IPS DF 19.7 (cell line): ENCODE data around the gene CD99L2.

ENCODE experiments used
- DNase-seq: peaks from one replicate; pipeline ENCODE4 v3.0.0-alpha.2; 2013; ENCODE audit warnings: low read depth, low spot score

Gene CD99L2

GRCh38 chrX:150898343-150899190, at the start of gene CD99L2:
Gene CD99L2 (minus strand): TSS chrX:150898668. CDS start chrX:150898588, 80 bp downstream.
- DNase-seq = no peak

GRCh38 chrX:150944233-150944632, 45.8 kb upstream of the CD99L2 start:
- DNase-seq = no peak

GRCh38 chrX:150942942-150943594, 44.6 kb upstream of the CD99L2 start:
- DNase-seq = no peak

- DNase-seq = no peak
Observed at GRCh38 chrX:150941580-150941979, 43.1 kb upstream of the CD99L2 start.

GRCh38 chrX:150940844-150941495, 42.5 kb upstream of the CD99L2 start:
- no peak for DNase-seq

GRCh38 chrX:150936556-150936955, 38.1 kb upstream of the CD99L2 start:
- DNase-seq = no peak

GRCh38 chrX:150935467-150935866, 37.0 kb upstream of the CD99L2 start:
- no peak for DNase-seq

- DNase-seq = peak; percentile 35
Observed at GRCh38 chrX:150934453-150934852, 36.0 kb upstream of the CD99L2 start.

- no peak for DNase-seq
Observed at GRCh38 chrX:150933945-150934350, 35.5 kb upstream of the CD99L2 start.

- DNase-seq = no peak
Observed at GRCh38 chrX:150929058-150929457, 30.6 kb upstream of the CD99L2 start.

- DNase-seq = no peak
Observed at GRCh38 chrX:150926791-150927190, 28.3 kb upstream of the CD99L2 start.

- DNase-seq = no peak
Observed at GRCh38 chrX:150926304-150926703, 27.8 kb upstream of the CD99L2 start.

GRCh38 chrX:150919401-150919800, 20.9 kb upstream of the CD99L2 start:
- DNase-seq = no peak

GRCh38 chrX:150913511-150913910, 15.0 kb upstream of the CD99L2 start:
- DNase-seq = no peak

GRCh38 chrX:150907474-150907873, 9.0 kb upstream of the CD99L2 start:
- DNase-seq = no peak

- no peak for DNase-seq
Observed at GRCh38 chrX:150906694-150907093, 8.2 kb upstream of the CD99L2 start.

GRCh38 chrX:150905293-150905692, 6.8 kb upstream of the CD99L2 start:
- no peak for DNase-seq

- DNase-seq = peak; percentile 42
Observed at GRCh38 chrX:150903110-150903508, 4.6 kb upstream of the CD99L2 start.

GRCh38 chrX:150902434-150903109, 4.1 kb upstream of the CD99L2 start:
- peak; percentile 91 for DNase-seq

- DNase-seq = no peak
Observed at GRCh38 chrX:150899191-150899757, 806 bp upstream of the CD99L2 start.
